KMS-11 (cell line): ENCODE measurements around the gene CYB5D1.

Experiments
- H2AFZ ChIP-seq: fragments of 200-600 bp; sonication (generic); 2 replicates; pipeline ENCODE4 v1.6.1; 2016; ENCODE audit warnings: antibody characterized with exemption, mixed run types, low read depth
- H3K27ac ChIP-seq: fragments of 200-600 bp; sonication (generic); 2 replicates; pipeline ENCODE4 v1.6.1; 2016; ENCODE audit warnings: mild to moderate bottlenecking, mixed run types
- H3K27me3 ChIP-seq: fragments of 200-600 bp; sonication (generic); 2 replicates; pipeline ENCODE4 v1.6.1; 2017; ENCODE audit warnings: mild to moderate bottlenecking, low read depth, mixed run types, moderate library complexity; ENCODE audit not compliant: insufficient read depth
- H3K36me3 ChIP-seq: fragments of 200-600 bp; sonication (generic); 2 replicates; pipeline ENCODE4 v1.6.1; 2017; ENCODE audit warnings: mild to moderate bottlenecking, mixed run types; ENCODE audit not compliant: insufficient read depth
- H3K4me1 ChIP-seq: fragments of 200-600 bp; sonication (generic); 2 replicates; pipeline ENCODE4 v1.6.1; 2016; ENCODE audit warnings: mild to moderate bottlenecking, low read depth, mixed run types; ENCODE audit not compliant: poor library complexity, severe bottlenecking
- H3K4me2 ChIP-seq: fragments of 200-600 bp; sonication (generic); 2 replicates; pipeline ENCODE4 v1.7.0; 2016; ENCODE audit warnings: mild to moderate bottlenecking, mixed run types
- H3K4me3 ChIP-seq: fragments of 200-600 bp; sonication (generic); IDR thresholded peaks from 2 replicates; pipeline ENCODE4 v1.6.1; 2017; ENCODE audit warnings: low read depth, low read length, mixed read lengths; ENCODE audit not compliant: insufficient read depth
- H3K79me2 ChIP-seq: fragments of 200-600 bp; sonication (generic); 2 replicates; pipeline ENCODE4 v1.6.1; 2016; ENCODE audit warnings: low read depth, mixed run types; ENCODE audit not compliant: insufficient read depth
- H3K9ac ChIP-seq: fragments of 200-600 bp; sonication (generic); 2 replicates; pipeline ENCODE4 v1.6.1; 2016; ENCODE audit warnings: mild to moderate bottlenecking, mixed run types
- H4K20me1 ChIP-seq: fragments of 200-600 bp; sonication (generic); 2 replicates; pipeline ENCODE4 v1.6.1; 2016; ENCODE audit warnings: mild to moderate bottlenecking, mixed run types; ENCODE audit not compliant: insufficient read depth
- TF ChIP-seq, protein P1 (sequence below): fragments of 200-600 bp; sonication (generic); conservative IDR thresholded peaks from 2 replicates; pipeline ENCODE4 v1.6.1; 2017; ENCODE audit warnings: low read depth, mild to moderate bottlenecking, antibody characterized with exemption, low read length, moderate library complexity, mixed read lengths

The CYB5D1 gene

DNA sequence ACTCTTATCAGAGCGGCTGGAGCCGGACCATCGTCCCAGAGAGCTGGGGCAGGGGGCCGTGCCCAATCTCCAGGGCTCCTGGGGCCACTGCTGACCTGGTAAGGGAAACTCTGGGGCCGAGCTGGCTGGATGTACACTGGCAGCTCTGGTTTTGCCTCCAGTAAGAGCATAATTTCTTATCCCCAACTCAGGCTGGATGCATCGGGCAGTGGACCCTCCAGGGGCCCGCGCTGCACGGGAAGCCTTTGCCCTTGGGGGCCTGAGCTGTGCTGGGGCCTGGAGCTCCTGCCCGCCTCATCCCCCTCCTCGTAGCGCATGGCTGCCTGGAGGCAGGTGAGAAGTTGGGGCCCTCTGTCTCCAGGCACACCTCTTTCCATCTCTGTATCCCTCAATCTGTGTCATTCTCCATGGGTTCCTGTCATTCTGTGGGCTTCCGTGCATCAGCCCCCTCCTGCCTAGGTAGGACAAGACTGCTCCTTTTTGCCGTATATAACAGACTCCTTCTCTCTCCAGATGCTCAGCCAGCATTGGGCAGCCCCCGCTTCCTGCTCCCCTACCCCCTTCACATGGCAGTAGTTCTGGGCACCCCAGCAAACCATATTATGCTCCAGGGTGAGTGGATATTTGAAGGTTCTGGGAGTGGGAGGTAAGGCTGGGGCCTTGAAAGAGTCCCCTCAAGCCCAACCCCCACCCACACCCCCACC is 12.3 kb upstream of the CYB5D1 start:
- H2AFZ ChIP-seq, result no peak overlapping the region
- no peaks in the 10 kb centered on the region for H3K36me3 ChIP-seq
- H3K27ac ChIP-seq, result no peak overlapping the region
- H3K79me2 ChIP-seq, result no peaks in the 10 kb centered on the region
- H3K4me1 ChIP-seq, result no peaks in the 10 kb centered on the region
- H3K9ac ChIP-seq, result no peak overlapping the region
- H4K20me1 ChIP-seq, result no peaks in the 10 kb centered on the region
- TF ChIP-seq, protein P1, sequence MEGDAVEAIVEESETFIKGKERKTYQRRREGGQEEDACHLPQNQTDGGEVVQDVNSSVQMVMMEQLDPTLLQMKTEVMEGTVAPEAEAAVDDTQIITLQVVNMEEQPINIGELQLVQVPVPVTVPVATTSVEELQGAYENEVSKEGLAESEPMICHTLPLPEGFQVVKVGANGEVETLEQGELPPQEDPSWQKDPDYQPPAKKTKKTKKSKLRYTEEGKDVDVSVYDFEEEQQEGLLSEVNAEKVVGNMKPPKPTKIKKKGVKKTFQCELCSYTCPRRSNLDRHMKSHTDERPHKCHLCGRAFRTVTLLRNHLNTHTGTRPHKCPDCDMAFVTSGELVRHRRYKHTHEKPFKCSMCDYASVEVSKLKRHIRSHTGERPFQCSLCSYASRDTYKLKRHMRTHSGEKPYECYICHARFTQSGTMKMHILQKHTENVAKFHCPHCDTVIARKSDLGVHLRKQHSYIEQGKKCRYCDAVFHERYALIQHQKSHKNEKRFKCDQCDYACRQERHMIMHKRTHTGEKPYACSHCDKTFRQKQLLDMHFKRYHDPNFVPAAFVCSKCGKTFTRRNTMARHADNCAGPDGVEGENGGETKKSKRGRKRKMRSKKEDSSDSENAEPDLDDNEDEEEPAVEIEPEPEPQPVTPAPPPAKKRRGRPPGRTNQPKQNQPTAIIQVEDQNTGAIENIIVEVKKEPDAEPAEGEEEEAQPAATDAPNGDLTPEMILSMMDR, result no peak
- H3K4me2 ChIP-seq, result no peak overlapping the region
- H3K27me3 ChIP-seq, result no peaks in the 10 kb centered on the region
- H3K4me3 ChIP-seq, result no peak overlapping the region

DNA sequence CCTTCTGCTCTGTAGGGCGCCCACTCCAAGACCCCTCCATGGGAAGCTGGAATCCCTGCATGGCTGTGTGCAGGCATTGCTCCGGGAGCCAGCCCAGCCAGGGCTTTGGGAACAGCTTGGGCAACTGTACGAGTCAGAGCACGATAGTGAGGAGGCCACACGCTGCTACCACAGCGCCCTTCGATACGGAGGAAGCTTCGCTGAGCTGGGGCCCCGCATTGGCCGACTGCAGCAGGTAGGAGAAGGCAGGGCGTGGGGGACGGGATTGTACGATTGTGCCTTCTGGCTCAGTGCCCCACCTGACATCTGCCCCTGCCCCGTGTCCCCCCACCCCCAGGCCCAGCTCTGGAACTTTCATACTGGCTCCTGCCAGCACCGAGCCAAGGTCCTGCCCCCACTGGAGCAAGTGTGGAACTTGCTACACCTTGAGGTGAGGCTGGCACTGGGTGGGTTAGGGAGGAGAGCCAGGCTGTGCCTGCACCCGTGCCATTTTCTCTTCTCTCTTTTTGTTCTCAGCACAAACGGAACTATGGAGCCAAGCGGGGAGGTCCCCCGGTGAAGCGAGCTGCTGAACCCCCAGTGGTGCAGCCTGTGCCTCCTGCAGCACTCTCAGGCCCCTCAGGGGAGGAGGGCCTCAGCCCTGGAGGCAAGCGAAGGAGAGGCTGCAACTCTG is 11.6 kb upstream of the CYB5D1 start:
- Histone ChIP-seq H3K36me3 (no peaks in the 10 kb centered on the region), H3K27ac (no peak overlapping the region), H4K20me1 (no peaks in the 10 kb centered on the region), H3K4me3 (no peak overlapping the region), H3K4me1 (no peaks in the 10 kb centered on the region), H3K4me2 (no peak overlapping the region), H3K9ac (no peak overlapping the region), H2AFZ (no peak overlapping the region), H3K27me3 (no peaks in the 10 kb centered on the region), H3K79me2 (no peaks in the 10 kb centered on the region)
- TF ChIP-seq, protein P1, result no peak

DNA sequence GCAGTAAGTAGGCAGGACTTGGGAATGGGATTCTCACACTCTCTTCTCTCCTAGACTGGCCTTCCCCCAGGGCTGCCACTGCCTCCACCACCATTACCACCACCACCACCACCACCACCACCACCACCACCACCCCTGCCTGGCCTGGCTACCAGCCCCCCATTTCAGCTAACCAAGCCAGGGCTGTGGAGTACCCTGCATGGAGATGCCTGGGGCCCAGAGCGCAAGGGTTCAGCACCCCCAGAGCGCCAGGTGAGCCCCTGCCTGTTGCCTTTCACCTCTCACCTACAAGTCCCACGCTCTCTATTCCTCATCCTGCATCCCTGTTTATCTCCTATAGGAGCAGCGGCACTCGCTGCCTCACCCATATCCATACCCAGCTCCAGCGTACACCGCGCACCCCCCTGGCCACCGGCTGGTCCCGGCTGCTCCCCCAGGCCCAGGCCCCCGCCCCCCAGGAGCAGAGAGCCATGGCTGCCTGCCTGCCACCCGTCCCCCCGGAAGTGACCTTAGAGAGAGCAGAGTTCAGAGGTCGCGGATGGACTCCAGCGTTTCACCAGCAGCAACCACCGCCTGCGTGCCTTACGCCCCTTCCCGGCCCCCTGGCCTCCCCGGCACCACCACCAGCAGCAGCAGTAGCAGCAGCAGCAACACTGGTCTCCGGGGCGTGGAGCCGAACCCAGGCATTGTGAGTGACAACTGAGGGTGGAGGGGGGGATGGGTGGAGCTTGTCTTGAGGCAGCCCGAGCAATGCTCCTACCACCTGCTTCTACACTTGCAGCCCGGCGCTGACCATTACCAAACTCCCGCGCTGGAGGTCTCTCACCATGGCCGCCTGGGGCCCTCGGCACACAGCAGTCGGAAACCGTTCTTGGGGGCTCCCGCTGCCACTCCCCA is 10.8 kb upstream of the CYB5D1 start:
- Histone ChIP-seq H3K4me1 (no peaks in the 10 kb centered on the region), H4K20me1 (no peaks in the 10 kb centered on the region), H3K4me2 (no peak overlapping the region), H3K79me2 (no peaks in the 10 kb centered on the region), H3K27me3 (no peaks in the 10 kb centered on the region), H3K4me3 (no peak overlapping the region), H2AFZ (no peak overlapping the region), H3K9ac (no peak overlapping the region), H3K27ac (no peak overlapping the region), H3K36me3 (no peaks in the 10 kb centered on the region)
- TF ChIP-seq, protein P1, result no peak

DNA sequence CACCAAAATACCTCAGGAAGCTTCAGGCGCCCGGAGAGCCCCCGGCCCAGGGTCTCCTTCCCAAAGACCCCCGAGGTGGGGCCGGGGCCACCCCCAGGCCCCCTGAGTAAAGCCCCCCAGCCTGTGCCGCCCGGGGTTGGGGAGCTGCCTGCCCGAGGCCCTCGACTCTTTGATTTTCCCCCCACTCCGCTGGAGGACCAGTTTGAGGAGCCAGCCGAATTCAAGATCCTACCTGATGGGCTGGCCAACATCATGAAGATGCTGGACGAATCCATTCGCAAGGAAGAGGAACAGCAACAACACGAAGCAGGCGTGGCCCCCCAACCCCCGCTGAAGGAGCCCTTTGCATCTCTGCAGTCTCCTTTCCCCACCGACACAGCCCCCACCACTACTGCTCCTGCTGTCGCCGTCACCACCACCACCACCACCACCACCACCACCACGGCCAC is 9.6 kb upstream of the CYB5D1 start:
- H3K36me3 ChIP-seq, result no peaks in the 10 kb centered on the region

More for the DNA sequence above, 9.6 kb upstream of the CYB5D1 start:
- Histone ChIP-seq H3K79me2 (no peaks in the 10 kb centered on the region), H2AFZ (no peak overlapping the region), H3K27me3 (no peaks in the 10 kb centered on the region), H3K4me1 (no peaks in the 10 kb centered on the region), H3K9ac (no peak overlapping the region), H3K27ac (no peak overlapping the region), H3K4me3 (no peak overlapping the region), H3K4me2 (no peak overlapping the region), H4K20me1 (no peaks in the 10 kb centered on the region)
- TF ChIP-seq, protein P1, result no peak
